WERI-Rb-1 (cell line): ENCODE results near the gene FXYD2.

ENCODE experiments used
- DNase-seq: peaks from one replicate; pipeline ENCODE4 v3.0.0-alpha.2; 2020
- H3K27ac ChIP-seq: fragments of 250-450 bp; sonication (Bioruptor Pico); 2 replicates; pipeline ENCODE4 v1.5.1; 2020; ENCODE audit warnings: mild to moderate bottlenecking, moderate library complexity
- H3K27me3 ChIP-seq: fragments of 250-450 bp; sonication (Bioruptor Pico); 2 replicates; pipeline ENCODE4 v1.5.1; 2021; ENCODE audit warnings: mild to moderate bottlenecking, low read depth, moderate library complexity; ENCODE audit not compliant: insufficient read depth, severe bottlenecking
- H3K36me3 ChIP-seq: fragments of 250-450 bp; sonication (Bioruptor Pico); 2 replicates; pipeline ENCODE4 v1.5.1; 2020; ENCODE audit warnings: mild to moderate bottlenecking, moderate library complexity
- H3K4me3 ChIP-seq: 2 replicates; pipeline ENCODE4 v1.5.1; 2011; ENCODE audit warnings: low read depth, mild to moderate bottlenecking, control low read depth, low read length
- H3K9me3 ChIP-seq: fragments of 250-450 bp; sonication (Bioruptor Pico); 2 replicates; pipeline ENCODE4 v1.5.1; 2021; ENCODE audit warnings: mild to moderate bottlenecking, moderate library complexity; ENCODE audit not compliant: severe bottlenecking
- TF ChIP-seq, protein P1 (sequence below): IDR thresholded peaks from 2 replicates; pipeline ENCODE4 v1.5.1; 2011; ENCODE audit warnings: low read depth, mild to moderate bottlenecking, control low read depth, inconsistent platforms, low read length

FXYD2 gene

GRCh38 chr11:117871160-117871559 lies 46.6 kb upstream of the FXYD2 start:
- no peak for DNase-seq
- no peaks in the 10 kb centered on the region for H3K27me3 ChIP-seq
- H3K9me3 ChIP-seq, result no peaks in the 10 kb centered on the region
- TF ChIP-seq, protein P1, sequence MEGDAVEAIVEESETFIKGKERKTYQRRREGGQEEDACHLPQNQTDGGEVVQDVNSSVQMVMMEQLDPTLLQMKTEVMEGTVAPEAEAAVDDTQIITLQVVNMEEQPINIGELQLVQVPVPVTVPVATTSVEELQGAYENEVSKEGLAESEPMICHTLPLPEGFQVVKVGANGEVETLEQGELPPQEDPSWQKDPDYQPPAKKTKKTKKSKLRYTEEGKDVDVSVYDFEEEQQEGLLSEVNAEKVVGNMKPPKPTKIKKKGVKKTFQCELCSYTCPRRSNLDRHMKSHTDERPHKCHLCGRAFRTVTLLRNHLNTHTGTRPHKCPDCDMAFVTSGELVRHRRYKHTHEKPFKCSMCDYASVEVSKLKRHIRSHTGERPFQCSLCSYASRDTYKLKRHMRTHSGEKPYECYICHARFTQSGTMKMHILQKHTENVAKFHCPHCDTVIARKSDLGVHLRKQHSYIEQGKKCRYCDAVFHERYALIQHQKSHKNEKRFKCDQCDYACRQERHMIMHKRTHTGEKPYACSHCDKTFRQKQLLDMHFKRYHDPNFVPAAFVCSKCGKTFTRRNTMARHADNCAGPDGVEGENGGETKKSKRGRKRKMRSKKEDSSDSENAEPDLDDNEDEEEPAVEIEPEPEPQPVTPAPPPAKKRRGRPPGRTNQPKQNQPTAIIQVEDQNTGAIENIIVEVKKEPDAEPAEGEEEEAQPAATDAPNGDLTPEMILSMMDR, result no peak
- H3K27ac ChIP-seq, result no peak overlapping the region
- H3K4me3 ChIP-seq, result no peak overlapping the region
- H3K36me3 ChIP-seq, result no peaks in the 10 kb centered on the region

DNA sequence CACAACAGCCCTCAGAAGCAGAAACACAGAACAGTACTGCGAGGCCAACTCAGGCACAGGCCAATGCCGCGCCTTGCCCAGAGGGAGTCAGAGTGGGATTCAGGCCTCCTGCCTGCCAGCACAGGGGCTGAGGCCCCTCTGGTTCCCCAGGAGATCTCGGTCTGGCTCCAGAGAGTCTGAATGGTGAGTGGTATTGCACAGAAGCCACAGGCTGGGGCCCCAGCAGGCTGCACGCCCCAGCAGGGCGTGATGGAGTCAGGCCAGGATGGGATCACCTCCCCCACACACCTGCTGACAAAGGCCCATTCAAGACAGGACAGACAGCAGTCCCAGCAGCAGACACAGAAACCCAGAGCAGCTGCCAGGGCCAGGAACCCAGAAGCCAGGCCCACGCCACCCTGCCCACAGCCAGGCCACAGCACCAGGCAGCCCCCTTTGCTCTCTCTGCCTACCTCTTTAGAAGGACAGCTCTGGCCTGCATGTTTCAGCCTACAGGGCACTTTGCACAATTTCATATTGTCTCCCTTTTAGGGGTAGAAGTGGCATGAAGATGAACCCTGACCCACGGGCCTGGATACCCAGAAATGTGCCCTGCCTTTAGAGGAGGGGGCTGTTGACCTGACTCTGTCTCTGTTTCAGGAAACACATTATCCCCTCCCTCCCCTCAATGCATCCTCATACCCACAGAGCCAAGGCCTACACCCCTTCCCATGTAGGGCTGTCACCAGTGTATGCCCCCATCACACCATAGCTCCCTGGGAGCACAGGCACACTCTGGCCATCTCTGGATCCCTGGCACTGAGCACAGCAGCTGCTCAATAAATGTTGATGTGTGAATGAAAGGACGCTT lies 45.8 kb upstream of the FXYD2 start:
- Histone ChIP-seq H3K9me3 (no peaks in the 10 kb centered on the region), H3K27me3 (no peaks in the 10 kb centered on the region), H3K27ac (no peak overlapping the region), H3K36me3 (no peaks in the 10 kb centered on the region; the same call in 1 of the 2 replicates), H3K4me3 (no peak overlapping the region)
- TF ChIP-seq, protein P1, result no peak
- DNase-seq, result no peak

- Histone ChIP-seq H3K4me3 (no peak overlapping the region), H3K36me3 (no peaks in the 10 kb centered on the region; the same call in 1 of the 2 replicates), H3K27me3 (no peaks in the 10 kb centered on the region), H3K9me3 (no peaks in the 10 kb centered on the region), H3K27ac (no peak overlapping the region)
- TF ChIP-seq, protein P1, result no peak
- no peak for DNase-seq
Observed at GRCh38 chr11:117869604-117870003, 45.1 kb upstream of the FXYD2 start.

DNA sequence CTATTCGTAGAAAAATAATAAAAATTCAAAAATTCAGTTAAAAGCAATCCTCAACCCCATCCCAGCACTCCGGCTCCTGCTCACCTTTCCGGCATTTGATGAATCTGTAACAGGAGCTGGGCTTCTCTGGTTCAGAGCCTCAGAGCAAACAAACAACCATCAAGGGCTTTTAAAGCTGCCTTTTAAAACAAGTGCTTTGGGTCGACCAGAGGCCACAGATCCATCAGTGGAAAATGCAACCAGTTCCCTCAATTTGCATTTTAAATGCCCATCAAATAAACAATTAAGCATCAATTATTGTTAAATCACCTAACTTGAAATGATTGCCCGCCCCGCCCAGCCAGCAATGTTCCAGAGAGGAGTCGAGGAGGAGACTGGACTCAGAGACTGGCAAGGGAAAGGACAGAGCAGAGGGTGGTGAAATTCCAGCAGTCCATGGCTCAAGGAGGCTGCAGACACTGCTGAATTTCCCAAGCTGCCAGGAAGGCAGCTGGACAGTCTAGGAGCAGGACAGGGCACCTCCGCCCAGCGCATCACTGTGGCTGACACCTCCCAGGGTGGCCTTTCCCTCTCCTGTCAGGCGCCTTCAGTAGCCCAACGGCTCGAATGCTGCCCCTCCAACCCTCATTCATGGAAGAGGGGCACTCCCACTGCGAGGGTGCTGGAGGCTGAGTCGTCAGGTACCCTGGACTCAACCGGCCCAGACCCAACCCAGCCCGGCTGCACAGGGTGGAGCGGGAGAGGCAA lies 44.4 kb upstream of the FXYD2 start:
- H3K36me3 ChIP-seq, result no peaks in the 10 kb centered on the region; the same call in 1 of the 2 replicates
- no peaks in the 10 kb centered on the region for H3K27me3 ChIP-seq
- H3K4me3 ChIP-seq, result no peak overlapping the region
- TF ChIP-seq, protein P1, result no peak
- H3K27ac ChIP-seq, result no peak overlapping the region
- no peaks in the 10 kb centered on the region for H3K9me3 ChIP-seq
- no peak for DNase-seq

DNA sequence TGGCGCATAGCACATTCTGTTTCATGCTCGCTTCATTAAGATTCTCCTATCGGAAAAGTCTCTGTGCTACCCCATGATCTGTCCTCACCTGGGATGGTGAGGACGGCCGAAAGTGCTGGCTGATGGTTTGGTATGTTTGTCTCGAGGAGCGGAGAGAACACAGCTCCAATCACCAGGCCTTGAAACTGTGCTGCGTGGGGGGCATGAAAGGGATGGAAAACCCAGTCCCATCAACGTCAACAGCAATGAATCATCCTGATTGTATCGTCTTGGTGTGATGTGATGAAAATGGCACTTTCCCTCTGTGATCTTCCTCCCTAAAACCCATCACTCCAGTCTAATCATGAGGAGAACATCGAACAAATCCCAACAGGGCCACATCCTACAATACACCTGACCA lies 43.5 kb upstream of the FXYD2 start:
- Histone ChIP-seq H3K36me3 (no peaks in the 10 kb centered on the region; the same call in 1 of the 2 replicates), H3K9me3 (no peaks in the 10 kb centered on the region), H3K27me3 (no peaks in the 10 kb centered on the region), H3K27ac (no peak overlapping the region), H3K4me3 (no peak overlapping the region)
- no peak for DNase-seq
- TF ChIP-seq, protein P1, result no peak
